ENCODE results near the gene CDKN1A.
A peak's percentile ranks its signal among the peaks of the same experiment; 100 is the strongest.

Gene CDKN1A

DNA sequence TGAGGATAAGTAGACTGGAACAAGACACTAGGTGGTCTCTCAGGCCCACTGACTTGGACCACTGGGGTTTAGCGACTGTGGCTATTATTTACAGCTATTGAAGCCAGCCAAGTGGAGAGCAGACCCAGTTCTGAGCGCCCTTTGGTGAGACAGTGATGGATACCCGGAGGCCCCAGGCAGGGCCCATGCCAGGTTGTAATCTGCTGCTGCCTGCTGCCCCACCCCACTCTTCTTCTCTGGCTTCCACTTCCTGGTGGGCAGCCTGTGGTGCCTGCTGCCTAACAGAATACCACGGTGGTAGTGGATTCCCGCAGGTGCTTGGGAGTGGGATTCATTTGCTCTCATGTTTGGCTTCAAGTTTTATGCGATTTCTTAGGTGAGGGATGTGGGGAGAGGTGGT, 19.7 kb downstream of the CDKN1A start:
- no peak for DNase-seq (ENCODE audit: low read depth)
- TF ChIP-seq POLR2A (IDR thresholded peaks at IDR 0.05; ENCODE audit: extremely low read depth, insufficient read length) (no peak), MYC (IDR thresholded peaks at IDR 0.05; ENCODE audit: low read depth, low read length) (no peak)
- TF ChIP-seq, protein P1, sequence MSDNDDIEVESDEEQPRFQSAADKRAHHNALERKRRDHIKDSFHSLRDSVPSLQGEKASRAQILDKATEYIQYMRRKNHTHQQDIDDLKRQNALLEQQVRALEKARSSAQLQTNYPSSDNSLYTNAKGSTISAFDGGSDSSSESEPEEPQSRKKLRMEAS (IDR thresholded peaks at IDR 0.05; ENCODE audit: low read depth, low read length): no peak
- TF ChIP-seq, protein P2, sequence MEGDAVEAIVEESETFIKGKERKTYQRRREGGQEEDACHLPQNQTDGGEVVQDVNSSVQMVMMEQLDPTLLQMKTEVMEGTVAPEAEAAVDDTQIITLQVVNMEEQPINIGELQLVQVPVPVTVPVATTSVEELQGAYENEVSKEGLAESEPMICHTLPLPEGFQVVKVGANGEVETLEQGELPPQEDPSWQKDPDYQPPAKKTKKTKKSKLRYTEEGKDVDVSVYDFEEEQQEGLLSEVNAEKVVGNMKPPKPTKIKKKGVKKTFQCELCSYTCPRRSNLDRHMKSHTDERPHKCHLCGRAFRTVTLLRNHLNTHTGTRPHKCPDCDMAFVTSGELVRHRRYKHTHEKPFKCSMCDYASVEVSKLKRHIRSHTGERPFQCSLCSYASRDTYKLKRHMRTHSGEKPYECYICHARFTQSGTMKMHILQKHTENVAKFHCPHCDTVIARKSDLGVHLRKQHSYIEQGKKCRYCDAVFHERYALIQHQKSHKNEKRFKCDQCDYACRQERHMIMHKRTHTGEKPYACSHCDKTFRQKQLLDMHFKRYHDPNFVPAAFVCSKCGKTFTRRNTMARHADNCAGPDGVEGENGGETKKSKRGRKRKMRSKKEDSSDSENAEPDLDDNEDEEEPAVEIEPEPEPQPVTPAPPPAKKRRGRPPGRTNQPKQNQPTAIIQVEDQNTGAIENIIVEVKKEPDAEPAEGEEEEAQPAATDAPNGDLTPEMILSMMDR (IDR thresholded peaks at IDR 0.05; ENCODE audit: low read depth, low read length): no peak
- H3K4me3 ChIP-seq (ENCODE audit: low read depth, low read length): peak overlapping the region; percentile 97

DNA sequence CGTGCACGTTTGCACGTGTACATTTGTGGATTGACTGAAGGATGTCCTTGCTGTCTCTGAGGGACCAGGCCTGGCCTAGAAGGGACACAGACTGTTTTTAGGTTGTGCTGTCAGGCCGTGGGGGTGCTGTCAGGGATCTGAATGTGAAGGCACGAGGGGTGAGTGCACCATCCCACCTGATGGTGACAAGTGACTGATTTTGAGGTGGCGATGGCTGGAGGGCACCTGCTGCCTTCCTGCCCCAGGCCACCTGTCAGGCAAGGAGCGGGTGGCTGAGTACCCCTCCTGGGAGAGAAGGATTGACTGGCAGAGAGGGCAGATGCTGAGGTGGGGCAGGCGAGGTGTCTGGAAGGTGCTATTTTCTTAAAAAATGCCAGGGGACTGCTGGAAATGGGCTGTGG, 20.4 kb downstream of the CDKN1A start:
- peak overlapping the region; percentile 97 for H3K4me3 ChIP-seq (ENCODE audit: low read depth, low read length)
- no peak for DNase-seq (ENCODE audit: low read depth)
- TF ChIP-seq MYC (IDR thresholded peaks at IDR 0.05; ENCODE audit: low read depth, low read length) (no peak), POLR2A (IDR thresholded peaks at IDR 0.05; ENCODE audit: extremely low read depth, insufficient read length) (no peak)
- TF ChIP-seq, protein P2 (IDR thresholded peaks at IDR 0.05; ENCODE audit: low read depth, low read length): no peak
- TF ChIP-seq, protein P1 (IDR thresholded peaks at IDR 0.05; ENCODE audit: low read depth, low read length): no peak

DNA sequence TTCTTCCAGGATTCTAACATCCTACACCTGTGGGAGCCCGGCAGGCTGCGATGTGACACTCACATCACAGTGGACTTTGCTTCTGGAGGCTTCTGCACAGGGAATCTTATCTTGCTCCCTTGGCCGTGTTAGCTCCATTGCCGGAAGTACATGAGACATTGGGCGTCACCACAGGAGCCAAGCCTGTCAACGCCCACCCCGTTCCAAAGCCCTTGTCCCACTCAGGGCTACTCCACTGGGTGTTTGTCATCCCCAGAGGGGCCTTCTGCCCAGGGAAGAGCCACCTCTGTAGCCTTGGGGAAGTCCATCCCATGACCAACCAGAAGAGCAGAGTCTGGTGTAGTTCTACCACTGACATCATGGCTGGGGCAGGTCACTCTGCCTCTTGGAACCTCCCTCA, 20.8 kb downstream of the CDKN1A start:
- TF ChIP-seq, protein P2 (IDR thresholded peaks at IDR 0.05; ENCODE audit: low read depth, low read length): no peak
- TF ChIP-seq, protein P1 (IDR thresholded peaks at IDR 0.05; ENCODE audit: low read depth, low read length): no peak
- no peak for TF ChIP-seq POLR2A (IDR thresholded peaks at IDR 0.05; ENCODE audit: extremely low read depth, insufficient read length)
- DNase-seq (ENCODE audit: low read depth): no peak
- peak overlapping the region; percentile 97 for H3K4me3 ChIP-seq (ENCODE audit: low read depth, low read length)

DNA sequence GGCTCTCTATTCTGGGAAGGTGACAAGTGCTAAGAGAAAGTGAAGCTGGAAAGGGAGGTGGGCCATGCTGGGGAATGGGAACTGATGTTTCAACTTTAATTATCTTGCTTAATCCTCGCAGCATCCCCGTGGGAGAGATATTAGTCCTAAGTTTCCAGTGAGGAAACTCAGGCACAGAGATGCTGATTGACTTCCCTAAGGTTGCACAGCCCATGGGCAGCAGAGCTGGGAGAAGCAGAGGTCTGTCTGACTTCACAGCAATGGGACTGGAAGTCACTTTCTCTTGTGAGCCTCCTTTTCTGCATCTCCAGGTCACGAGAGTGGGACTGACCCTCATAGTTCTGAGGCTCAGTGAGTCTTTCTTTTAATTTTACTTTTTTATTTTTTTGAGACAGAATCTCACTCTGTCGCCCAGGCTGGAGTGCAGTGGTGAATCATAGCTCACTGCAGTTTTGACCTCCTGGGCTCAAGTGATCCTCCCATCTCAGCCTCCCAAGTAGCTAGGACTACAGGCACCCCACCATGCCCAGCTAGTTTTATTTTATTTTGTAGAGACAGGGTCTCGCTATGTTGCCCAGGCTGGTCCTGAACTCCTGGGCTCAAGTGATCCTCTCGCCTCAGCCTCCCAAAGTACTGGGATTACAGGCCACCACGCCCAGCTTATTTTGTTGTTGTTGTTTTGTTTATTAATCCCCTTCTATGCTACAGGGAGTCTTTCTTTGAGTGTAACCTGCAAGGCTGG, 21.7 kb downstream of the CDKN1A start:
- DNase-seq (ENCODE audit: low read depth): no peak
- TF ChIP-seq MYC (IDR thresholded peaks at IDR 0.05; ENCODE audit: low read depth, low read length) (no peak), POLR2A (IDR thresholded peaks at IDR 0.05; ENCODE audit: extremely low read depth, insufficient read length) (no peak)
- TF ChIP-seq, protein P2 (IDR thresholded peaks at IDR 0.05; ENCODE audit: low read depth, low read length): no peak
- TF ChIP-seq, protein P1 (IDR thresholded peaks at IDR 0.05; ENCODE audit: low read depth, low read length): no peak

DNA sequence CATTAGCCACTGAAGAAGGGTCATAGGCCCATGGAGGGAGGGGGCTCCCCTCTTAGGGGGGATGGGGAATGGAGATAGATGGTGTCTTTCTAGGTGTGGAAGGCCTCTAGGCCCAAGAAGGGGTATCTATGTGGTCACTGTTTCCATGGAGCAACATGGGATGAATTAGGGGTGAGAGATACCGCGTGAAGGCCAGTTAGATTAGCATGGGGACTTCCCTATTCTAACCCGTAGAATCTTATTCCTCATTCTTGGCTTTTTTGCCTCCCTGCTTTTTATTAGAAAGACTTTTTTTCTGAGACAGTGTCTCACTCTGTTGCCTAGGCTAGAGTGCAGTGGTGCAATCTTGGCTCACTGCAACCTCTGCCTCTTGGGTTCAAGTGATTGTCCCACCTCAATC, 22.3 kb downstream of the CDKN1A start:
- TF ChIP-seq, protein P2 (IDR thresholded peaks at IDR 0.05; ENCODE audit: low read depth, low read length): no peak
- no peak for TF ChIP-seq POLR2A (IDR thresholded peaks at IDR 0.05; ENCODE audit: extremely low read depth, insufficient read length)
- TF ChIP-seq, protein P1 (IDR thresholded peaks at IDR 0.05; ENCODE audit: low read depth, low read length): no peak
- TF ChIP-seq MYC (IDR thresholded peaks at IDR 0.05; ENCODE audit: low read depth, low read length): no peak
- peak; percentile 74 for DNase-seq (ENCODE audit: low read depth)
- H3K4me3 ChIP-seq (ENCODE audit: low read depth, low read length): peak overlapping the region; percentile 97

More for the DNA sequence above, 21.7 kb downstream of the CDKN1A start:
- peak overlapping the region; percentile 97 for H3K4me3 ChIP-seq (ENCODE audit: low read depth, low read length)
